Activated T-cell treated with anti-CD3 and anti-CD28 coated beads, Interleukin-2, amount 50 U/mL, for 48 hours (primary cell): Measurements from ENCODE around the gene KLF9.
A peak's percentile ranks its signal among the peaks of the same experiment; 100 is the strongest.
"Not testable (repeated sequence)": the region's sequence is repeated elsewhere in the genome, so short reads cannot be mapped to it uniquely, and the experiment has no call there.

Experiments
- DNase-seq, 2 experiments: peaks; one replicate each; pipeline ENCODE4 v3.0.0-alpha.2; 2020

The KLF9 gene

DNA sequence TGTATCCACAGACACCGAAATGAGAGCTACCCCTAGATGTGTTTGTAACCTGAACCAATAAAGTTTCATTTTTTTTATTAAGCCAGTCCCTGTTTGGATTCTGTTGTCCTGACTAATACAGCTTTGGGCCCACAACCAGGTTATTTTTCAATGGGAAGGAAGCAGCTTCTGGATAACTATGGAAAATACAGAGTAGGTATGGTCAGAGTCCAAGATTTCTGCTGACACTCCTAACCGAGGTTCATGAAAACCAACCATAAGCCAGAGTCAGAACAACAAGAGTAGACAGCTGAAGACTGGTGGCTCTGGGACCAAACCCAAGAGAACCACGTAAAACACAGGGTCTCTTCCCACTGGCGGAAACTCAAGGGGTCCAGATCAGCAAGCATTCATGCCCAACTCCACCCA is 10.8 kb downstream of the KLF9 start:
- DNase-seq, result no peak

- peak in 1 of 2 experiments; percentile 13 for DNase-seq
Measured at GRCh38 chr9:70403166-70403565, 11.3 kb downstream of the KLF9 start.

DNA sequence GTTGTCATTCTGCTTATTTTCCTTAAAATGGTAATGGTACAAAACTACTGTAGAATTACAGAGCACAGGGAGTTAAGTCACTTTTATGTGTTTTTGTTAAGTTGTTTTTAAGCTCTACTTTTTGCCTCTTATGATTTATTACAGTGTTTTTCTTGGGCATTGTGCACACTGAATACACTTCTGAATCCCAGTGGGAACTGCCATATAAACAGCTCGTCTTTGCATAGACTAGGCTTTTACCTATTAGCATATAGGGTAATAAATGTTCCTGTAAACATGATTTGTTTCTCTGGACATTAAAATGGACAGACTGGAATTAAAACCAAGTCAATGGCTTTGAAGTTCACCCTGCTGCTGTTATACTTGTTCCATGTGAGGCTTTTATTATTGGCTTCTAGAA is 12.2 kb downstream of the KLF9 start:
- no peak for DNase-seq

DNA sequence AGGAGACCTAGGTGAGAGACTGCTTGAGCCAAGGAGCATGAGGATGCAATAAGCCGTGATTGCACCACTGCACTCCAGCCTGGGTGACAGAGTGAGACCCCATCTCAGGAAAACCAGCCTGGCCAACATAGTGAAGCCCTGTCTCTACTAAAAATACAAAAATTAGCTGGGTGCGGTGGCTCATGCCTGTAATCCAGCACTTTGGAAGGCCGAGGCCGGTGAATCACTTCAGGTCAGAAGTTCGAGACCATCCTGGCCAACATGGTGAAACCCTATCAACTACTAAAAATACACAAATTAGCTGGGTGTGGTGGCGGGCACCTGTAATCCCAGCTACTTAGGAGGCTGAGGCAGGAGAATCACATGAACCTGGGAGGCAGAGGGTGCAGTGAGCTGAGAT is 13.2 kb downstream of the KLF9 start:
- DNase-seq, result not testable (repeated sequence)

GRCh38 chr9:70400107-70400892 is 14.2 kb downstream of the KLF9 start:
- no peak for DNase-seq

DNA sequence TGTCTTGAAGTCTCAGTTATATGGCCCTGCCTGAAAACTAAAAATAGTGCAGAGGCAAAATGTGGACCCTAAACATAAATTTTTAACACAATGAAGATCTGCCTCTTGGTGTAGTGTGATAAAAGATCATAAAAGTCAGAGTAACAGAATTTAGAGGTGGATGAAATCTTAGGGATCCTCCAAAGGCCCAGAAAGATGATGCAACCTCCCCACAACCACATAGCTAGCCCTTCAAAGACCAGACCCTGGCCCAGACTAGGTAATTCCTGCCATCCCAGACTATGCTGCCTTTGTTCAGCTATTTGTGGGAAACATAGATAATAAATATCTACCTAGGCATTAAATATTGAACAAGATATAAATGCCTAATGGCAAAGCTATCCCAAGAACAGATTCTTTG is 15.3 kb downstream of the KLF9 start:
- no peak for DNase-seq

GRCh38 chr9:70398145-70398556 is 16.3 kb downstream of the KLF9 start:
- no peak for DNase-seq

DNA sequence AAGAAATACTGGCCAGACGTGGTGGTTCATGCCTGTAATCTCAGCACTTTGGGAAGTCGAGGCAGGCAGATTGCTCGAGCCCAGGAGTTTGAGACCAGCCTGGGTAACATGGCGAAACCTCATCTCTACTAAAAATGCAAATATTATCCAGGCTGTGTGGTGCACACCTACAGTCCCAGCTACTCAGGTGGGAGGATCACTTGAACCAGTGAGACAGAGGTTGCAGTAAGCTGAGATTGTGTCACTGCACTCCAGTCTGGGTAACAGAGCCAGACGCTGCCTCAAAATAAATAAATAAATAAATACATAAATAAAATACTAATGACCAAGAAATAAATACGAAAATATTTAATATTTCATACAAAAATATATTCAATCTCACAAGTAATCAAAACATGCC is 18.8 kb downstream of the KLF9 start:
- no peak for DNase-seq

- no peak for DNase-seq
Measured at GRCh38 chr9:70392850-70393249, 21.6 kb downstream of the KLF9 start.

DNA sequence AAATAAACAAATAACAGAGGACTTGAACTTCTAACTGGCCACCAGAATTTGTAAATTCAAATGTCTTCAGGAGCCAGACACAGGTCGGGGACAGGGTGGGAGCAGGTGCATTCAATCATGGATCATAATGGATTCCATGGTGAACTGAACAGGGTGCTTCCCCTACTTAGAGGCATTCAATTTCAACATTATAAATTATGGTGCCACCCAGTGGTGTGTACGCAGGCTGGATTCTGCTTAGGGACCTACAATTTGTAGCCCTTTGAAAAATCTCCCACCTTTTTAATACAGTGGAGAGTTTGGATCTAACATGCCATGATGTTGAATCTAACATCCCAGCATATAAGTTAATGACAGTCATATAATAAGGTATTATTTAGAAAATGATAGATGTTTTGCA is 22.3 kb downstream of the KLF9 start:
- no peak for DNase-seq

DNA sequence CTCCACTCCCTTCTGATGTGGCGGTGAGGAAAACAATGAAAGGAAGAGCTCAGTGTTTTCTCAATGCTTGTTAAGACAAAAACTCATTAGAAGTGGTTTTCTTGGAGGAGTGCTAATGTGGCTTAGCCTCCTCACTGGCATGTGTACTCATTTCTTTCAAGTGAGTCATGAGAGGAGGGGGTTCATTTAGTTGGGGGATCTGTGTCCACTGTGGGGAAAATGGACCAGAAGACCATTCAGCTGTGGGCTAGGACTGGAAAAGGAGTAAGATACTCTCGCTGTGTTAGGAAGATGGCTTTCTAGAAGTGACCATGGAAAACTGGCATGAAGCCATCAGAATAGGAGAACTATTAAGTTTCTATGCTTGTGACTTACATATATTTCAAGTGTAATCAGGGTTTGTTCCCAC is 23.5 kb downstream of the KLF9 start:
- no peak for DNase-seq

DNA sequence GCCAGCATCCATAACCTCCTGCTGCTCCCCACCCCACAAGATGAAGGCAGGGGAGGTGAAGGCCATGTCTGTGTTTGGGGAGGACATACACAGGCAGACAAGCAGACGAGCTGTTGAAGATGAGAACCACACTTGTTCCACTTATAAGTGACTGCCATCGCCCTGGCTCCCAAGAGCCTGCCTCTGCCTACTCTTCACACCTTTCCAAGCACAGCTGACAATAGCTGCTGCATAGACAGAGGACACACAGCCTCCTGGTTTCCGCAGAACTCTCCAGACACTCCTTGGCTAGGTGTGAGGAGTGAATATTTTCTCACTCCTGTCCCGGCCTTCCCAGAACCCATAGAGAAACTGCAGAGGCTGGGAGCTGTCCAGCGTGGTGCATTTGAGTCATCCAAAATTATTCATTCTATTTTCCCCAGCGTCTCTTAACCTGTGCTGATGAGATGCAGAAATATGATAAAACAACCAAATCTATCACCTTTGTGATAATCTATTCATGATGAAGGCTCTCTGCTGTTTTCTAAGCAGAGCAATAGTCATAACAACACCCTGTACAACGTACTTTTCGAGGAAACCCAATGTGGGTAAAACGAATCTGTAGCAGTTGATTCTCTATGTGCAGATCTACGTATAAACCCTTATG is 24.7 kb downstream of the KLF9 start:
- no peak for DNase-seq

DNA sequence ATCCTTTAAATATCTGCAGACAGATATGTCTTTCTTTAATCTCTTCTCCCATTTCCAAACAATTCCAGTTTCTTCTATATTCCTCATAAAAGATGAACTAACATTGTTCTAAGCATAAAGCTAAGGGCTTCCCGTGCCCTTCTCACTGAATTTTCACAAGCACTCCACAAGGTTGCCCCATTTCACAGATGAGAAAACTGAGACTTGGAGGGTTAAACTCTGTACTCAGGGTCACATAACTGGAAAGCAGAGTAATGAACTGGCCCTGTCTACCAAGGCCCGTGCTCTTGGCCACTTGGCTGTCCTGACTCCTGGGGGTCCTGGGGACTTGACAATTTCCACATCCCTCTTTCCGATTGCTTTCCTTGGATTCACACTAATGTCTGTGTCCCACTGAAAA is 25.3 kb downstream of the KLF9 start:
- DNase-seq, result no peak

- no peak for DNase-seq
Measured at GRCh38 chr9:70387663-70388062, 26.8 kb downstream of the KLF9 start.

DNA sequence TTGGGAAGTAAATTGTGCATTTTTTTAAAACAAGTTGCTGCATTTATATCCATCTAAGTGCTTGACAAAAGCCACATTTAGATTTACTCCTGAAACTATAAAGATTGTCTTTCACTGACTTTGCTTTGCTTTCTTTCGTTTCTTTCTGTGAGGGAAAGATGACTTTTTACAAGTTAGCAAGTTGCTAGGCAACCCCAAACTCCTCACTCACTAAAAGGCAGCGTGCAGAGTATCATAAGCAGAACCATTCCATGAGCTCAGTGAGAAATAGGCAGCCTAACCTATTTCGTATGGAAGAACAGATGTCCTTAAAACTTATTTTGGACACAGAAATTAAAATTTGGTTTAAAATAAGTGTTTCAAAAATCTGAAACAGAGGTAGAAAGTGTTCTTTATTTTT is 29.0 kb downstream of the KLF9 start:
- DNase-seq, result no peak

GRCh38 chr9:70382709-70383605 is 31.5 kb downstream of the KLF9 start:
- no peak for DNase-seq

GRCh38 chr9:70382046-70382708 is 32.3 kb downstream of the KLF9 start:
- no peak for DNase-seq

- no peak for DNase-seq
Measured at GRCh38 chr9:70374962-70375618, 39.4 kb downstream of the KLF9 start.

GRCh38 chr9:70367305-70367930 is 47.0 kb downstream of the KLF9 start:
- no peak for DNase-seq

- DNase-seq, result no peak
Measured at GRCh38 chr9:70363760-70364159, 50.7 kb downstream of the KLF9 start.

DNA sequence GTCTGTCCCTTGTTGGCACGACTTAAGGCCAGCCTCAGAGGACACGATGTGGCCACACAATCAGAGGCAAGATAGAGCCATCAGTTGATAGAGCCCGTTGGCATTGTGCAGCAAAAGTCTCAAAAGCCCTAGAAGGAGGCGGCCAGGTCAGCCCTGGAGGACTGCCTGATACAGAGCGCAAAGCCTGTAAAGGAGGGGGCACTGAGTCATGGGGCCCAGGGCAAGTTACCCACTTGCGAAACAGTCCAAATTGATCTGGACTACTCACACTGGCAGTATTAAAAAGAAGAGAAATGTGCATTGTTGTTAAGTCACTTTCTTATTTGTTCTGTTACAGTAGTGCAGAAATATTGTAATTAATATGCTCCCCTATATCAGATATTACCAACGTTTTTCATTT is 51.5 kb downstream of the KLF9 start:
- DNase-seq, result no peak

DNA sequence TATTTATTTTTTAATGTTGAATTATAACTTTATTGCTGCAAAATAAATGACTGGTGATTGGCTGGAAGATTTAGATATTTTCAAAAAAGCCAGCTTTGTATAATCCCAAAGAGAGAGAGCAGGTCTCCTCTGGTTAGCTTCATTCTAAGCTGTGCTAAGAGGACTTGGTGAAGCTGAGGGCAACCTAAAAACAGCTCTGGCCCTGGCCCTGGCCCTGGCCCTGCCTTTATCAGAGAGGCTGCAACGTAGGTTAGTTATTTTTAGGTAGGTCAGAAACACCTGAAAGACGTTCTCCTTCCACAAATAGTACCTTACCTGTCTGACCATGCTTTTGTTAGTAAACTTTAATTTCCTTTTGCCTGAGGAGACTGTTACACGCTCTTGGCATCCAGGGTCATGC is 58.7 kb downstream of the KLF9 start:
- no peak for DNase-seq
